Measurements from ENCODE around the gene TIPARP.

Gene TIPARP

GRCh38 chr3:156675830-156676767, 1.7 kb downstream of the TIPARP start:
- DNase-seq (ENCODE audit: low read depth in 1 of 2, low spot score in 1 of 2): no peak

GRCh38 chr3:156676768-156677479, 2.5 kb downstream of the TIPARP start:
- DNase-seq (ENCODE audit: low read depth in 1 of 2, low spot score in 1 of 2): no peak

- DNase-seq (ENCODE audit: low read depth in 1 of 2, low spot score in 1 of 2): no peak
Measured at GRCh38 chr3:156677536-156677935, 3.1 kb downstream of the TIPARP start.

- no peak for DNase-seq (ENCODE audit: low read depth in 1 of 2, low spot score in 1 of 2)
Measured at GRCh38 chr3:156678197-156678596, 3.8 kb downstream of the TIPARP start.

GRCh38 chr3:156680243-156680914, 6.0 kb downstream of the TIPARP start:
- no peak for DNase-seq (ENCODE audit: low read depth in 1 of 2, low spot score in 1 of 2)

- DNase-seq (ENCODE audit: low read depth in 1 of 2, low spot score in 1 of 2): no peak
Measured at GRCh38 chr3:156681002-156681401, 6.6 kb downstream of the TIPARP start.

GRCh38 chr3:156682501-156682900, 8.1 kb downstream of the TIPARP start:
- DNase-seq (ENCODE audit: low read depth in 1 of 2, low spot score in 1 of 2): no peak

GRCh38 chr3:156682963-156683362, 8.6 kb downstream of the TIPARP start:
- DNase-seq (ENCODE audit: low read depth in 1 of 2, low spot score in 1 of 2): no peak

- DNase-seq (ENCODE audit: low read depth in 1 of 2, low spot score in 1 of 2): no peak
Measured at GRCh38 chr3:156685198-156685597, 10.8 kb downstream of the TIPARP start.

GRCh38 chr3:156685752-156686151, 11.4 kb downstream of the TIPARP start:
- no peak for DNase-seq (ENCODE audit: low read depth in 1 of 2, low spot score in 1 of 2)

- no peak for DNase-seq (ENCODE audit: low read depth in 1 of 2, low spot score in 1 of 2)
Measured at GRCh38 chr3:156687023-156687422, 12.6 kb downstream of the TIPARP start.

GRCh38 chr3:156688632-156689452, 14.5 kb downstream of the TIPARP start:
- no peak for DNase-seq (ENCODE audit: low read depth in 1 of 2, low spot score in 1 of 2)

- no peak for DNase-seq (ENCODE audit: low read depth in 1 of 2, low spot score in 1 of 2)
Measured at GRCh38 chr3:156689608-156690007, 15.2 kb downstream of the TIPARP start.

- no peak for DNase-seq (ENCODE audit: low read depth in 1 of 2, low spot score in 1 of 2)
Measured at GRCh38 chr3:156691920-156692319, 17.5 kb downstream of the TIPARP start.

- no peak for DNase-seq (ENCODE audit: low read depth in 1 of 2, low spot score in 1 of 2)
Measured at GRCh38 chr3:156693166-156693565, 18.8 kb downstream of the TIPARP start.

GRCh38 chr3:156694536-156694935, 20.1 kb downstream of the TIPARP start:
- no peak for DNase-seq (ENCODE audit: low read depth in 1 of 2, low spot score in 1 of 2)

GRCh38 chr3:156702367-156702766, 28.0 kb downstream of the TIPARP start:
- DNase-seq (ENCODE audit: low read depth in 1 of 2, low spot score in 1 of 2): no peak

- no peak for DNase-seq (ENCODE audit: low read depth in 1 of 2, low spot score in 1 of 2)
Measured at GRCh38 chr3:156704370-156705036, 30.1 kb downstream of the TIPARP start.

GRCh38 chr3:156705761-156706616, 31.6 kb downstream of the TIPARP start:
- no peak for DNase-seq (ENCODE audit: low read depth in 1 of 2, low spot score in 1 of 2)

Measured in stimulated activated CD4-positive, alpha-beta T cell treated with anti-CD3 and anti-CD28 coated beads, Interleukin-15, amount 100 ng/mL, for 1 hour (primary cell).